ENCODE measurements around the gene NHS. TPM values are rescaled to one million over a fixed set of nuclear protein-coding genes. Genes with fewer than 3 reads are reported as not detected.
A peak's percentile ranks its signal among the peaks of the same experiment; 100 is the strongest.

The NHS gene
- total RNA-seq, 1 experiment from 2014 or later: 2.2 TPM

- Mint-ChIP-seq H3K4me3 (ENCODE audit: unreplicated experiment) (no peak overlapping the region), H3K27ac (ENCODE audit: unreplicated experiment) (no peak overlapping the region), H3K36me3 (ENCODE audit: insufficient read depth, unreplicated experiment) (no peaks in the 10 kb centered on the region), H3K4me1 (ENCODE audit: low read depth, unreplicated experiment) (peaks cover 17% of the 10 kb centered on the region), H3K27me3 (ENCODE audit: insufficient read depth, unreplicated experiment) (no peaks in the 10 kb centered on the region), H3K9me3 (ENCODE audit: unreplicated experiment) (no peaks in the 10 kb centered on the region)
- Histone ChIP-seq H3K4me3 (ENCODE audit: low read depth, low read length) (no peak overlapping the region), H3K36me3 (ENCODE audit: control insufficient read depth, insufficient read depth, low read length) (no peaks in the 10 kb centered on the region), H3K4me1 (peaks cover 11% of the 10 kb centered on the region; the same call in 1 of the 2 replicates), H3K9me3 (no peaks in the 10 kb centered on the region), H3K27me3 (replicated peaks; ENCODE audit: control insufficient read depth, insufficient read depth, low read length) (no peaks in the 10 kb centered on the region)
- BruUV-seq (replicated peaks): no TSS peak
- POLR2A ChIA-PET: no interaction called here
- intact Hi-C loops (cut with micrococcal nuclease; ENCODE audit: unreplicated experiment): no loop called here
- CTCF ChIA-PET: no interaction called here
- no peak for TF ChIP-seq CTCF (IDR thresholded peaks at IDR 0.05; ENCODE audit: insufficient read depth in 1 of 2, low read depth in 1 of 2, low read length in 1 of 2, severe bottlenecking in 1 of 2, unreplicated experiment in 1 of 2)
- DNase-seq: no peak
Measured at GRCh38 chrX:17633546-17633945, 258.5 kb downstream of the NHS start.

- peaks cover 11% of the 10 kb centered on the region; the same call in 1 of the 2 replicates for H3K4me1 ChIP-seq
- H3K4me1 Mint-ChIP-seq (ENCODE audit: low read depth, unreplicated experiment): peaks cover 17% of the 10 kb centered on the region
- peak overlapping the region; percentile 67 for H3K4me3 Mint-ChIP-seq (ENCODE audit: unreplicated experiment)
- no peaks in the 10 kb centered on the region for H3K36me3 Mint-ChIP-seq (ENCODE audit: insufficient read depth, unreplicated experiment)
- BruUV-seq (replicated peaks): no TSS peak
- ChIA-PET POLR2A (no interaction called here), CTCF (no interaction called here)
- H3K27ac Mint-ChIP-seq (ENCODE audit: unreplicated experiment): no peak overlapping the region
- peak; percentile 21 to 51 for DNase-seq
- intact Hi-C loops (cut with micrococcal nuclease; ENCODE audit: unreplicated experiment): loop anchor here (2.0 kb wide), 1 partner anchor 40 kb away; no protein-coding TSS in a partner anchor
- H3K9me3 Mint-ChIP-seq (ENCODE audit: unreplicated experiment): no peaks in the 10 kb centered on the region
- no peaks in the 10 kb centered on the region for H3K27me3 Mint-ChIP-seq (ENCODE audit: insufficient read depth, unreplicated experiment)
- H3K36me3 ChIP-seq (ENCODE audit: control insufficient read depth, insufficient read depth, low read length): no peaks in the 10 kb centered on the region
- H3K9me3 ChIP-seq: no peaks in the 10 kb centered on the region
- no peak for TF ChIP-seq CTCF (IDR thresholded peaks at IDR 0.05; ENCODE audit: insufficient read depth in 1 of 2, low read depth in 1 of 2, low read length in 1 of 2, severe bottlenecking in 1 of 2, unreplicated experiment in 1 of 2)
- H3K4me3 ChIP-seq (ENCODE audit: low read depth, low read length): peak overlapping the region; percentile 32
- H3K27me3 ChIP-seq (replicated peaks; ENCODE audit: control insufficient read depth, insufficient read depth, low read length): no peaks in the 10 kb centered on the region
Measured at GRCh38 chrX:17634542-17635207, 259.7 kb downstream of the NHS start.

GRCh38 chrX:17635231-17635630 lies 260.2 kb downstream of the NHS start:
- no peaks in the 10 kb centered on the region for H3K9me3 ChIP-seq
- no TSS peak for BruUV-seq (replicated peaks)
- intact Hi-C loops (cut with micrococcal nuclease; ENCODE audit: unreplicated experiment): loop anchor here (2.0 kb wide), 1 partner anchor 40 kb away; no protein-coding TSS in a partner anchor
- no peaks in the 10 kb centered on the region for H3K36me3 ChIP-seq (ENCODE audit: control insufficient read depth, insufficient read depth, low read length)
- H3K27me3 Mint-ChIP-seq (ENCODE audit: insufficient read depth, unreplicated experiment): no peaks in the 10 kb centered on the region
- POLR2A ChIA-PET: no interaction called here
- H3K36me3 Mint-ChIP-seq (ENCODE audit: insufficient read depth, unreplicated experiment): no peaks in the 10 kb centered on the region
- CTCF ChIA-PET: no interaction called here
- TF ChIP-seq CTCF (IDR thresholded peaks at IDR 0.05; ENCODE audit: insufficient read depth in 1 of 2, low read depth in 1 of 2, low read length in 1 of 2, severe bottlenecking in 1 of 2, unreplicated experiment in 1 of 2): no peak
- DNase-seq: peak; percentile 77 to 91
- H3K4me3 ChIP-seq (ENCODE audit: low read depth, low read length): peak overlapping the region; percentile 32
- no peaks in the 10 kb centered on the region for H3K9me3 Mint-ChIP-seq (ENCODE audit: unreplicated experiment)
- no peak overlapping the region for H3K27ac Mint-ChIP-seq (ENCODE audit: unreplicated experiment)
- no peaks in the 10 kb centered on the region for H3K27me3 ChIP-seq (replicated peaks; ENCODE audit: control insufficient read depth, insufficient read depth, low read length)
- peak overlapping the region; percentile 67 for H3K4me3 Mint-ChIP-seq (ENCODE audit: unreplicated experiment)
- peaks cover 17% of the 10 kb centered on the region for H3K4me1 Mint-ChIP-seq (ENCODE audit: low read depth, unreplicated experiment)
- peaks cover 11% of the 10 kb centered on the region; the same call in 1 of the 2 replicates for H3K4me1 ChIP-seq

Data from Caco-2 (cell line).